Anterior cingulate cortex (tissue), 58 donors: Measurements from ENCODE around the gene PCSK6.

Experiments
- DNase-seq, 58 donors: peaks; one replicate each; lab custom pipeline; 2025; lab: John Stamatoyannopoulos, UW

Gene PCSK6

DNA sequence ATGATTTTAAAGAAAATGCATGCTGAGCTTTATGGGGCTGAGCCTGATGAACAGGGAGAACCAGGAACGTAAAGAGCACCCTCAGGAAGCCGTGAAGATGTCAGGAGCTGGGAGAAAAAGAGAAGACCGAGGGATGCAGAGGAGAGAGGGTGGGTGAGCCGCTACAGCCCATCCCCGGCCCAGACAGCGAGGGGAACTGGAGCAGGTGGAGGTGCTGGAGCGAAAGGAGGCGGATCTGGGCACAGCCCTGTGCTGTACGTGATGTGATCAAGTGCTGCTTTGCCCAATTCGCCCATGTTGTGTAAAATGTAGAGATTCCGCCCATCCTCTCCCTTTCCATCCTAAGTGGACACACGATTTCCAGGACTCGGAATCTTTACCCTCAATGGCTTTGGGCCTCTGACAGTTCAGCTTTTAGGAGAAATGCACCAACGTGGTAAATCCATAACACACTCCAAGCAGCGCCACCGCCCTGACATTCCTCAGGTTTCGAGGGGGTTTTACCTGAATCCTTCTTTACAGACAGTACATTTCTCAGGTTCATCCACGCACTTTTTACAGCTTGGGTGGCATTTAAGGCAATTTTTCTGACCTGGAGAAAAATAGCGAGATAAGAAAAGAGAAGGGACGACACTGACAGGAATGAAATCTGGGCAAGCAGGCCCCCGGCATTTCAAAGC is 167.4 kb downstream of the PCSK6 start:
- DNase-seq = no peak

DNA sequence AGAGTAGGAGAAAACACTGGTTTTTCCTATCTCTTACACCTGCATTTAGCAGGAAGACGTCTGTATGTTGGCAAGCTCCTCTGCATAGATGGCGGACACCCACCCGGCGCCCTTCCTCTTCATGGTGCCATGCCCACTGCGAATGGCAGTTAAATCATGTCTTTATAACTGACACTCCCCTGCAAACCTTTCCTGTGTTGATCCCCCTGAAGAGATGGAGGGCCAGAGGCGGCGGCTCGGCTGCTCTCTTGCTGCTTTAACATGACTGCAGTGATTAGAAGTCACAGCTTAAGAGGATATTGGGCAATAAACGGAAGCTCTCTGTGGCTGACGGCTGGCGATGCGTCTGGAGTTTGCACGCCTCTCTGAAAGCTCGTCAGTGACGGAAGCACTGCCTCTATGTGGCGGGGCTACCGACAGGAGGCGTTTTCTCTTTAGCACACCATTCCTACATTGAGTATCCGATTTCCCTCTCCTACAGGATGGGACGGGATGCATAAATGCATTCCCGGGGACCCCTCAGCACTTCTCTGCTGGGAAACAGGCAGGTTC is 168.9 kb downstream of the PCSK6 start:
- peak in 2 of 58 donors; percentile 22 to 30 for DNase-seq

GRCh38 chr15:101318839-101319238 is 170.7 kb downstream of the PCSK6 start:
- no peak for DNase-seq

- peak in 1 of 58 donors; percentile 17 for DNase-seq
Measured at GRCh38 chr15:101318147-101318819, 171.2 kb downstream of the PCSK6 start.

DNA sequence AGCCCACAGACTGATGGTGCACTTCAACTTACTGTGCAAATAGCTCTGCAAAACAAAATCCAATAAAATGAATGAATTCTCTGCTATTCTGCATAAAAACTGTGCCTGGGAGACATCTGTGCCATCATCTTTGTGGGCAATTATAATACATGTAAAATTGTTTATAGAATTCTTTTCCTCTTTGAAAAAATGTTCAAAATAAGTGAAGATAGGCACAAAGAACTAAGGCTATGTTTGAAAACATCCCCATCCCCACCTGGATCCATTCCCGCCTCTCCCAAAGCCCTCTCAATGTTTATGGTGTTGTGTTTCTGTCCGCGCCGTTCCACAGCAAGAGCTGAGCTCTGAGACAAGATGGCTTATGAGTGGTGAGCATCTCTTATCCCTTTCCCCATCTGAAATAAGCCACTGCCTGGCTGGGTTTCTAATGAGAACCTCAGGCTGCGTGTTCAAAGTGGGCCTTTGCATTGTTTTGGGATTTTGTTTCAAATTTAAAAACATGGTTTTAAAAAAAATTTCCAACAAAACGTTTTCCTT is 172.1 kb downstream of the PCSK6 start:
- no peak for DNase-seq

DNA sequence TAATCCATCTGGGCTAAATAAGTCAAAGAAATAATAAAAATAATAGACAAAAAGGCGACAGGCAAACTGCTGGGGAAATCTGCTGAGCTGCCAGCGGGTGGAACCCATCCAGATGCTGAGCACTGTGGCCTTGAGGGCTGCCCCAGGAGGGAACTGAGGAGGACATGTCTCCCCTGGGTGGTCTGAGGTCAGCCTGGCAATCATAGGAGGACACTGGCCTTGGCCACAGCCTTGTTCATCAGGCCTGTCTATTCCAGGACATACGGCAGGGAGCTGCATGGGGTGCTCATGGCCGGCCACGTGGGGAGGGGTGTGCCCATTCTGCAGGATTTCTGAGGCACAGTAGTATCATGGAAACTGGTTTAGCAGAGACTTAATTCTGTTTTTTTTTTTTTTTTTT is 173.0 kb downstream of the PCSK6 start:
- no peak for DNase-seq

DNA sequence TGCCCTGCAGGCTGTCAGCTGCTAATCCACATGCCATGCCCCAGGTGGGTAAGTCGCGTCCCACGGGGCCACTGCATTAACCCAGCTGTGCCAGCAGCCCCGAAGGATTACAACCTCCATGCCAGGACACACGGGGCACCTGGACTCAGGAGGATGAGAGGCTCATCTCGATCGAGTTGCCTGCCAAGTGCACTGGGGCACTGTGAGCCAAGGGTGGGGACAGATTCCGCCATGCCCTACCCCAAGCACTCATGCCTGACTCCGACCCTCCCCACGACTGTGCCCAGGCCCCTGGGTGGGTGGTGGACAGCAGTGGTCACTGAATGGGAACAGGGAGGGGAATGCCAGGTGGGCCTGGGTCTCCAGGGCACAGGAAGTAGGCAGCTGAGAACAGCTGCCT is 173.8 kb downstream of the PCSK6 start:
- no peak for DNase-seq

DNA sequence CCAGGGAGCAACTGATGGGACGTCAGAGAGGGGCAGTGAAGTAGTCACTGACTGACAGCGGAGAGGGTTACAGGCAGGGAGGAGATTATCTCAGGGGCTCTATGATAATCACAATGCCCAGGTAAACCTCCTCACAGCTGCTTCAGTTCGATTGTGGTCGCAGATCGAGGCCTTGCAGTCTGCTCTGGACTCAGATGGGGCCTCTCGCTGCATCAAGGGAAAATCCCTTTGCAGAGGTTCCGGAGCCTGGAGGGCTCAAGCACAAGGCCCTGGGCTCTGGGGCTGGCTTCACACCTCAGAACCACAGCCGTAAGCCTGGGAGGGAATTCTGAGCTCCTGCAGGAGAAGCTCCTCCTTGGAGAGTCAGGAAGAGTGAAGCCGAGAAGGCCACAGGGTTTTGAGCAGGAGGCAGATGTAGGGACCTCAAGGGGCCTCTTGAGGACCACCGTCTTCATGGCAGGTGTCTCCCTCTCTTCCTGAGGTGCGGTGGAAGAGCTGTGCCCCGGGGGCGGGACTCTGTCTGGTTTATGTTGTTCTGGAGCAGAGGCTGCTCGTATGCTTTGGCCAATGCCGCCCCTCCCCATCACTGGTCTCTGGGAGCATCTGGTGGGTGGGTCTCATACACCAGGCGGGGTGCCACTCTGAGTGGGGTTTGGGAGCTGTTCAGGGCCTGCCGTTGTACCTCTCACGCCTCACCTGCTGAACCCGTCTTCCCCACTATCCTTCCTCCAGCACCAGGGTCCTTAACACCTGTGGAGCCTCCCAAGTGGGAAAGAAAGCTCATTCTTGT is 175.0 kb downstream of the PCSK6 start:
- no peak for DNase-seq

- DNase-seq = no peak
Measured at GRCh38 chr15:101313041-101313761, 176.3 kb downstream of the PCSK6 start.

- DNase-seq = no peak
Measured at GRCh38 chr15:101310508-101310907, 179.0 kb downstream of the PCSK6 start.

- no peak for DNase-seq
Measured at GRCh38 chr15:101310161-101310480, 179.4 kb downstream of the PCSK6 start.

GRCh38 chr15:101309436-101310160 is 179.9 kb downstream of the PCSK6 start:
- no peak for DNase-seq

DNA sequence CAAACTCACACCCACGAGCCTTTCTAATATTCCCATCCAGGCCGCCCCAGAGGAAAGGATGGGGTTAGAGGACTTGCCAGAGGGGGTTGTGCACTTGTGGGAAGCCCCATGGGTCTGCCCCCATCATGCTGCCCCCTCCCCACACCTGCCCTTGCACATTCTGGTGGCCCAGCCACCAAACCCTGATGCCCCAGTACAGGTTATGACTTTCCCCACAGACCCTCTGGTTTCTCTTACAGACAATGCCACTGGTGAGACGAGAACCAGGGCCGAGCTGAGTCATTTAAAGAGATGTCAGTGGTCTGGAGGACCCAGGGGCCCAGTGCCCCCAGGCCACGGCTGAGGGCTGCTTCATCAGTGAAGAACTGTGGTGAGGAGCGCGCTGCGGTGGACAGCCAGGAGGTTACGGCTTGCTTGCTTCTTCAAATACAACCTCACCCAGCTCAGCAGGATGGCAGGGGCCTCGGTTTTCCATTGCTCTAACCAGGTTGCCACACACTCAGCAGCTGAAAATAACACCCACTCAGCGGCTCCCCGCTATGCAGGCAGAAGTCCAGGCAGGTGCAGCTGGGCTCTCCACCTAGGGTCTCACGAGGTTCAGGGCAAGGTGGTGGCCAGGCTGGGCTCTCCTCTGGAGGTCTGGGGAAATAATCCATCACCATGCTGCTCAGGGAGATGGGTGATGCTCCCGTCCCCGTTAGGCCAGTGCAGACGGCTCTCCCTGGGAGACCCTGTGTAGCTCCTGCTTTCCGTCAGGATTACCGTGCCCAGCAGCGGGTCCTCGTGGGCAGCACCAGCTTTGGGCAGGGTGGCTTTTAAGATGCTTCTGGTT is 180.7 kb downstream of the PCSK6 start:
- DNase-seq = no peak

DNA sequence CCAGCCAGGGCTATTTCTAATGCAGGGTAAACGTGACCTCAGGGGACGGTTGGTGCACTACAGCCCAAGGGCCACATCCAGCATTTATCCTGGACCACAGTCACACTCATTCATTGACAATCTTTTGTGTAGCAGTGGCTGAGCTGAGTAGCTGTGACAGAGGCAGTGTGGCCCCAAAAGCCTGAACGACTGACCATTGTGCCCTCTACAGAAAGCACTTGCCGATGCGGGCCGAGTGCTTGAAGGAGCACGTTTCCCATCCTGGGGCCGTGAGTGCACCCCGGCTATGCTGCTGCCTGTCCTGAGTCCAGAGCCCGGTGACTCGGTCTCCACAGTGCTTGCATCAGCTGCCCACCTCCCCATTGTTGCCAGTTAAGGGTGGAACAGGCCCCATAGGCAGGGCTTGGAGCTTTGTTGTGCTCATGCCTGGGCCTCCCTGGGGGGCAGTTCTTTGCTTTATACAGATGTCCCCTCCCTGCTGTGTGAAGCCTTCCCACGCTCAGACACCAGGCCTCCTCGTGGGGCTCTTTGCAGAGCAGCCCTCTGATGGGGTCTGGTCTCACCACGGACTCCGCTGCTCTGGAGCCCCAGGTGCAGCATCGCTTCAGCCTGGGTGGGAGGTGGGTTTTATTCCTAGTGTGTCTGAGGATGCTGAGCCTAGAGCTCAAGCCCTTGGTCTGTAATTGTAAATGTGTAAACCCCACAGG is 181.5 kb downstream of the PCSK6 start:
- DNase-seq = no peak

GRCh38 chr15:101307048-101307896 is 182.2 kb downstream of the PCSK6 start:
- DNase-seq = no peak

DNA sequence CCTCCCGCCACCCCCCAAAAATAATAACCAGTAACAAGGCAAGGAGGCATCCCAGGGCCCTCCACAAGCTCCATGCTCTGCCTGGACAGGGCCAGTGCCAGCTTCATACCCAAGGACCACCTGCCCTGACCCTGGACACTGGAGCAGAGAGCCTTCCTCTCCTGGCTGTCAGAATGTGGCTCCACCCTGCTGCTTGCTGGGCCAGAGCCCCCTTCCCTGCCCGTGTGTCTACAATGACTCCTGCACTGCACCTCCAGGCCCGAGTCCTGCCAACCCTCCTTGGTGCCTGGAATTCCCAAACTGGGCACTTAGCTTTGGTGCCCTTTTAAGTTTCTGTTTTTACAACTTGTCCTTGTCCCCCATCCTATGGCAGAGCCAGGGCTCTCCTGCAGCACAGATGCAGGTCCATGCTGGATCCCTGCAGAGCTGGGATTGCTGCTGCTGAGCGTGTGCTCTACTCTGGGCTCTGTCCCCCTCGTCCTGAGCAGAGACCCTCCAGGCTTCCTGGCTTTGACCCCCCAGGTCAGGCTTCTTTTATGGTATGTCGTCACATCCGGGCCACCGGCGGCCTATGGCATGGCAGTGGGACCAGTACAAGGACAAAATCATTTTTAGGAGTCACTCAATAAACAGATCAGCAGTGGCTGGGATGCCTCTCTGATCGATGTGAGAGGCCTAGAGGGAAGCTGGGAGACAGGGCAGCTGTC is 183.0 kb downstream of the PCSK6 start:
- no peak for DNase-seq

DNA sequence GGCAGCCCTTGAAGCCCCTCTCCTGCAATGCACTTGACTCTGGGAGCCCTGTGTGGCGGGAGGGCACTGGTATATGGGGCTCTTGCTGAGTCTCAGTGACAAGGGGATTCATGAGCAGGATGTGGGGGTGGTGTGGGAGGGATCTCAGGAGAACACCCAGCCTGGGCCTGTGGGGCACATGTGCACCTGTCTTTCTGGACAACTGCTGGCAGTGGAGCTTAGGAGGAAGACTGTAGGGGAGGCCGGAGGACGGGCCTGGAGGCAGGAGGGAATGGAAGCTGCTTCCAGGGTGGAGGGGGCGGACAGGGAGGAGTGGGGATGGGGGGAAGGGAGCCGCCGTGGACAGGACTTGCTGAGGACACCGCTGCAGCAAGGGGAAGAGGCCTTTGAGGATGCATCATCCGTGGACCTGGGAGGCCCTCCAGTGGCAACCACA is 183.7 kb downstream of the PCSK6 start:
- DNase-seq = no peak
